GM19324 (cell line): ENCODE measurements around the gene GFRA4.

Source experiments
- ATAC-seq: cut with Tn5 transposase; IDR thresholded peaks from one replicate; pipeline ENCODE4 v1.9.1; 2021; ENCODE audit warnings: mild to moderate bottlenecking, moderate library complexity; ENCODE audit not compliant: unreplicated experiment, low FRiP score

GFRA4 gene

GRCh38 chr20:3658019-3658715 is 5.0 kb downstream of the GFRA4 start:
- ATAC-seq = no peak

DNA sequence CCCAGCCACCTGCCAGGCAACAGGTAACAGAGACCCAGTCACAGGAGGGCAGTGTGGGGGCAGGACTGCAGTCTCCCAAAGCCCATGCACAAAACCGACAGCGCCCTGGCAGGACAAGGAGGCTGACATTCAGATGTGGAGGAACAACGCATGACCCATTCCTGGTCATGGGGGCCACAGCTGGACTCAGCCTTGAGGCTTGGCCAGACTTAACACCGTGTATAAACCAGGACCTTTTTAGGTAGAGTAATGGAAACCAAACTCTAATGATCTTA is 8.1 kb downstream of the GFRA4 start:
- ATAC-seq = no peak

DNA sequence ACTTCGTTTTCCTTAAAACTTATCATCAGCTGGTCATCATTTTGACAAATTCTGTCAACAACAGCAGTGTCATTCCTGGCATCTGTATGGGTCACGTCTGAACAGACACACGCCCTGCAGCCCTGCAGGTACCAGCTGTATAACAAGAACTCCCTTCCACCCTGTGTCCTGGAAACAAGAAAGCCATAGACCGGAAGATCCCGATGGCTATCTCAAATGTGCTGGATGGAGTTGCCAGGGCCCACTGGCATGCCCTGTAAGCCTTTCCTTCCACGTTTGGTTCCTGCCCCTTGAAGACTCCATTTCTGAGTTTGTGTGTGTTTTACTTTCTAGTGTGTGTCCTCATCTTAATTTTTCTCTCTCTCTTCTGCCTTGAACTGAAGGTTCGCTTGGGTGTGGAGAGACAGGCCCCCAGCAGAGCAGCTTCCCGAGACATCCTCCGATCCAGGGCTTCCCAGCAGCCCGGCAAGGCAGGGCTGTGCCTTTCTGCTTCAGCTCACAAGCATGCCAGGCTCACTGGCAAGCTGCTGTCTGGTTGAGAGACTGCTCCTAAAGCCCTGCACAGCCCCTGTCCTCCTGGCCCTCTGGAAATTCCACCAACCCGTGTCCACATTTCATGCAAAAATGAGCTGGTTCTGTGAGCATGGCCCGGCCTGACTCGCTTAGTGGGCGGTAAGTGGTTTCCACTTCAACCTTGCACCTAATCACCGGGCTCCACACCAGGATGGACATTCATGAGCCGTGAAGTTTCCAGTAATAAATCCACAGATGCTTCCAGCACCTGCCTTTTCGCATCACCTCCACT is 8.7 kb downstream of the GFRA4 start:
- no peak for ATAC-seq

- no peak for ATAC-seq
Observed at GRCh38 chr20:3653921-3654320, 9.3 kb downstream of the GFRA4 start.

DNA sequence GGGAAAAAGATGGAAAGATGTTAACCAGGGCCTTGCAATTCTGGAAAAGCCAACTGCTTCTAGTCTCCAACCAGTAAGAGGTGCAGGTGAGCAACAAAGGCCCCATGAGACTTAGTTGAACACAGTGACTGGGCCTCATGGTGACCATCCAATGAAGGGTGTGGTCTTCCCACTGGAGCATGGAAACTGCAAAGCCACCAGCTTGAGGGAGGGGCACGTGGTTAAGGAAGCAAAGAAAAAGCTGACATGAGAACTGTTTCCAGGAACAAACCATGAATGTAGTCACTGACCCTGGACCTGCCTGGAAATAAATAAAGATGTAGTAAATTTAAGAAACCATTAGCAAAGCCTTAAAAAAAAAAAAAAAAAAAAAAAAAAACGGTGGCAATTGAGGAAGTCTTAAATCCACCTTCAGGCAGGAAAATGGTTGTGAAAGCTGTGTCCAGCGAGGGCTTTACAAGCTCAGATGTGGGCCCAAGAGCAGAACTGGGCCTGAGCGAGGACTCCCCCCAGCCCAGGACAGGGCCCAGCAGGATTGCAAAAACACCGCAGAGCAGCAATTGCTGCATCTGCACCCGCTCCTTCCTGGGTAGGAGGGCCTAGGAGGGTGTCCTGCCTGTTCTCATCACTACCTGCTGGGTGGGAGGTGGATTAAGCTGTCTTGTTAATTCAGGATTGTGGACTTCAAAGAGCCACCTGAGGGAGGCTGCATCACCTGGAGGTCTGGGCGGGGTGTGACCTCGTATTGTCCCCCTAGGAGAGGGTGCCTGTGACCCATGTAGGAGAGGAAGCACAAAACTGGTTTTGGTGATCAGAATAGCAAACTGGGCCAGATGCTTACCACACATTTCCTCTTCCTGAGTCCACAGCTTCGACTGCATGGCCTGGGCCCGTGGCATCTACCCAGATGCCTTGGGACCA is 10.3 kb downstream of the GFRA4 start:
- ATAC-seq = no peak

DNA sequence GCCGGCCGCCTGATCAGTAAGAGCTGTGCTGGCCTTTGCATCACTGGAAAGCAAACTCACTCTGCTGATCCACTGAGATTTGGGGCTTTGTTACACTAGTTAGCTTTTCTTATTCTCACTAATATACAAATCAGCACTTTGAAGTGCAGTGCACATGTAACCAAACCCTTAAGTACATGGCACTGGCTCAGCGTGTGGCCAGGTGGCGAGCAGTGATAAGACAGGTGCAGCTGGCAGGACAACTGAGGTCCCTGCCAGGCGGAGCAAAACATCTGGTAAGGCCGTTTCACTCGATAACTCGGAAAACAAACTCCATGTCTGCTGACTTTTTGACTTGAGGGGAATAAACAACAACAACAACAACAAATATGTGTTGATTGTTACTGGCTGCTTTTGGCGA is 11.0 kb downstream of the GFRA4 start:
- ATAC-seq = no peak

DNA sequence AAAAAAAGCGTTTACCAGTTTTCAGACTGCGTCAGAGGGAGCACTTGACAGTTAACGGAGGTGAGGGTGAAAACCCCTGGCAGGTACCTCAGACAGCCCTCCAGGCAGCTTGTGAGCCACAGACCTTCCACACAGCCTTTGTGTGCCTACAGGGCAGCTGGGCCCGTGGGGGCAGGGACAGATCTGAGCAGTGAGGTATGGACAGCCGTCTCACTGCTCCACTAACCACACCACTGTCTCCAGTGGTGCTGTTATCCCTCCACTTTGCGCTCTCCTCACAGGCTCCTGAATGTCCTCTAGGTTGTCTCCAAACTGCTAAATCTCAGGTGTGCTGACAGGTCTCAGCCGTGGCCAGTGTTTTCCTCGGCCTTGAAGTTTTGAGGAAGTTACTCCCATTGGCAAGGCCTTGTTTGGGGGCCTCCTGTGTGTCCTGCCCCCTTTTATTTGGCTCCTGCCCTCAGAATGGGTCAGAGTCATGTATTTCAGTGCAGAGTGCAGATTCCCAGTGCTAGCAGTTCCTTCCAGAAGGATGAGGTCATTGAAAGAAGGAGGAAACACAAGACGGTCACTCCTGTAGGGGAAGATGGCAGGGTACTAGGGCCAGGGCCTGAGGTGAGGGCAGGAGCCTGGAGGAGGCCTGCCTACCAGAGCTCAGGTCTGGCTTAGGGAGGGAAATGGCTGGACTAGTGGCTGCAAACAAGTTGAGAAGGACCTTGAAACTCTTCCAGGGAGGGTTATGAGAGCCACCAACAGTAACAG is 11.8 kb downstream of the GFRA4 start:
- no peak for ATAC-seq

DNA sequence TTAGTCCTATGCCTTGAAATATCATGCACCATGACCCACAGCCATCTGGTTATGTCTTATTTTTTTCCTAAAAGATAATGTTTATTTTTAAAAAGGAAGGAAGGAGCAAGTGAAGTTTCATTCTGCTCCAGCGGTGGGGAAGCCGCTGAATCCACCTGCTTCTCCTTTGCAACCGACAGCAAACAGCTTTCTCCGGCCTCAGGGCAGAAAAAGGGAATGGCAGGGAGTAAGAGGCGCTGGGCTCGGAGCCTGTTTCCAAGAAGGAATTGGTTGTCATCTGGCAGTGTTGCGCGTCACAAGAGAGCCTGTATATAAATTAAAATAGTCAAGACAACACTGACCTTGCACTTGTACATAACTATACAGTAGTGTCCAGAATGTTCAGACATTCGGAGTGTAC is 14.2 kb downstream of the GFRA4 start:
- no peak for ATAC-seq

DNA sequence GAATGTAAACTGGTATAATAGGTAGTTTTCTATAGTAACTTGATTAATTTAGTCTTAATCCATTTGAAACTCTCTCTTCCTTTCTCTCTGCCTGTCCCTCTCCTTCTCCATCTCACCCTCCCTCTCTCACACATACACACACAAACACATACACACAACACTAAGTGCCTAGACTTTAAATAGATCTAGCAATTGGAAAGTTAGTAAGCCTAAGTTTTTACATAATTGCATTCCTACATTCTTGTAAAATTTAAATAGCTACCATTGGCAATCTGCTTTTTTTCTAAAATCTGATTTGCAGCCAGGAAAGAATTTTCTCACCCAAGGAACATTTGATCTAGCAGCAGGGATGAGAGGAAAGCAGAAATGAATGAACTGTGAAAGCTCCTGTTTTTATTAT is 15.7 kb downstream of the GFRA4 start:
- no peak for ATAC-seq

- ATAC-seq = no peak
Observed at GRCh38 chr20:3646651-3647050, 16.5 kb downstream of the GFRA4 start.

DNA sequence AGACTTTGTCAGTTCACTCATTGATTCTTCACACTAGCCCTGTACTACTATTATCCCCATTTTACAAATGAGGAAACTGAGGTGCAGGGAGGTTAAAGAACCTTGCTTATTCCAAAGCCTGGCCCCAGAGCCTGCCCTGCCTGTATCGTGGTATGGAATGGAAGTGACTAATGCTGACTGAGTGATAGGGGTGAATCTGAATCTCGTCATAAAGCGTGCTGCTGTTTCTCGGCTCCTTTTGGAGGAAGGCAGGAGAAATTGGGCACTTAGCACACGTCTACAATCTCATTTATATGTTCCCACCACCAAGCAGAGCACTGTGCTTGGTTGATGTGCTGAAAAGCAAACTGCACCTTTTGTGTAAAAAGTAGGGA is 17.1 kb downstream of the GFRA4 start:
- no peak for ATAC-seq

- ATAC-seq = no peak
Observed at GRCh38 chr20:3645309-3646066, 17.7 kb downstream of the GFRA4 start.

GRCh38 chr20:3640259-3640658 is 22.9 kb downstream of the GFRA4 start:
- ATAC-seq = no peak

GRCh38 chr20:3635346-3635745 is 27.9 kb downstream of the GFRA4 start:
- ATAC-seq = no peak

DNA sequence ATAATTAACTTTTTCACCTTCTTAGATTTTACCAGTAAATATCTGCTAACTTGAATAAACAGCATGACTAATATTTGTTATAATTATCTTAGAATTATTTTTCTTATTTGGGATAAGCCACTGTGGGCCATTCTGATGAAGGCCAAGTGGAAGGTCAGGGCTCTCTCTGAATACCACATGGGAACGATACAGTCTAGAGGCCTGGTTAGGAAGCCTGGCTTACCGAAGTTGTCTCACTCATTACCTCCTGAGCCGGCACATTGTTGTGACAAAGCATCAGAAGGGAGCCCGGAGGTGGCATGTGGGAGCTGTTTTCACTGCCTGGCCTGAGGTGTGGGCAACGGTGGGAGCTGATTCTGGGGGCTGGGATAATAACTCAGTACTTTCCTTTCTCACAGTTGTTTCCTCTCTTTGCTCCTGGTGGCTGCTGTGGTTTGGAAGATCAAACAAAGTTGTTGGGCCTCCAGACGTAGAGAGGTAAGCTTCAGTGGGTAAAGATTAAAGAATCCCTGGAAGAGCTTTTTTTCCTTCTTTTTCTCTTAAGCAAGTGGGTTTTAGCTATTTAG is 29.2 kb downstream of the GFRA4 start:
- ATAC-seq = no peak

GRCh38 chr20:3632311-3633004 is 30.7 kb downstream of the GFRA4 start:
- ATAC-seq = no peak

DNA sequence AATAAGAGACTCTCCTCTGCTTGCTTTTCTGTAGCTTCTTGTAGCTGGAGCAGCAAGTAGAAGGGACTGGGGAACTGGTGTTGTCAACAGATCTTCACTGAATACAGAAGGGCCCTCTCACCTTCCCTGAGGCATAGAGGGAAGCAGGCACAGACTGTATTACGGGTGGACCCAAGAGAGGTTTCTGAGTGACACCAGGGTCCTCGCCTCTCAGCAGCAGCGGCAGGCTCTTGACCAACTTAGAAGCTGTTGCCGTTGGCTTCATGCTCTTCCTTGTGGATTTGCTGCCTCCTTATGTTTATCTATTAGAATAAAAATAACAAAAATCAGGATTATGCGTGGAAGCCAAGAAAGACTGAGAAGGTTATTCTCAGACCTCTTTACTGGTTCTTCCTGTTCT is 31.7 kb downstream of the GFRA4 start:
- no peak for ATAC-seq

DNA sequence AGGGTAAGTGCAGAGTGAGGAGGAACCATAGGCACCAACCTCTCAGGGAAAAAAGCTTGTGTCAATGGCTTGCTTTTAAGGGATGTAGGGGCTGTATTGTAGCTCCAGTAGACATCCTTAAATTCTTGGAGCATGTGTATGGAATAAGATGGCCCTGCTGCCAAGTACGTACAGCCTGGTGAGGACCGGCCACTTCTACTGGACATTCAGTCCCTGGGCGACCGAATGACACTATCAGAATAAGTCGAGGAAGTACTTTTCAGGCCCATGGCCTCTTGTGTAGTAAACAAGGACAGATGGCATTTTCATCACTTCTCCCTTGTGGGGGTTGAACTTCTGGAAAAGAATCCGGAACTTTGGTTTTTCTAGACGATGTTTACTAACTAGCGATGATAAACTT is 32.8 kb downstream of the GFRA4 start:
- ATAC-seq = no peak

GRCh38 chr20:3629893-3630292 is 33.3 kb downstream of the GFRA4 start:
- ATAC-seq = no peak
